ENCODE measurements around the gene ARFRP1.

Gene ARFRP1

DNA sequence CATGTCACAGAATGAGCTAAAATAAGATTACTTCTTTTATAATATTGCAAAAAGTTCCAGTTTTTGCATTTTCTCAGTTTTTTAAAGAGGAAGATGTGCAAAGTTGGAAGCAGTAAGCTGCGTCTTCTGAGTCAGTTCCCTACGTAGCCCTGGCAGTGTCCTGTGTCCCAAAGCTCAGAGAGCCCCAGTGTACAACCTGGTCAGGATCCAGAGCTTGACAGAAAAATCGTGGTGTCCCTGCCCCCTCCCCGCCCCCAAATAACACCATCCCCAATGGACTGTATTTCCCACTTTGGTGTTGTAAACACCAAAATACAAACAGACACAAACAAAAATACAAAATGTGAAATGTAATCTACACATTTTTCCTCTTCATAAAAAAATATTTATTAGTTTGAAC, 36.4 kb upstream of the ARFRP1 start:
- DNase-seq (ENCODE audit: extremely low read depth in 1 of 2, low read depth in 1 of 2): no peak

DNA sequence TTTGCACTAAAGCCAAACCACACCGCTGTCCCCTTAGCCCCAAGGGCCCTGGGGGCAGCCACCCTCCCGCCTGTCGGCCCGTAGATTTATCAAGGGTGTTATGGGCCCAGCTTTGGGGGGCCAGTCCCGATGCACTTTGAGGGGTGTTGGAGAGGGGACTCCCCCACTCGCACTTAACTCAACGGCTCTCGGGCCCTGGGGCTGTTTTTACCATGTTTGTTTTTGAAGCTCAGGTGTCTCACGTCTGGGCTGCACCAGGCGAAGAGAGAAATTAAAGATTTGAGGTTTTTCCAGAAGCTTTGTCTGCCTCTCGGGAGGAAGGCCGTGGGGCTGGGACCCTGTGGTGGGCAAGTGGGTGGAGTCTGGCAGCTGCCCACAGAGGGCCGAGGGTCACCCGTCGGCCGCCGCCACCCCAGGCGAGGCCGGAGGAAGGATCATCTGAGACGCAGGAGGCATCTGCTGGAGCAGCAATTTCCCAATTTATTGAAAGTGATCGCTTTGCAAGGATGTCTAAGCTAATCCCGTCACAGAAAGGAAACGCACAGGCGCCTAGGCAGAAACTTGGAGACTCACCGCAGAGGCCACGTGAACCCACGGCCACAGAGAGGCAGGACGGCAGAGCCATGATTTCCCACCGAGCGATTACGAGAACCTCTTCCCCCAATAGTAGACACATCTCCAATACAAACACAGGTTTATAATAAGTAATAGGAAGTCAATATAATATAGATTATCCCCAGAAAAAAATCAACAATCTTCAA, 35.6 kb upstream of the ARFRP1 start:
- no peak for DNase-seq (ENCODE audit: extremely low read depth in 1 of 2, low read depth in 1 of 2)

DNA sequence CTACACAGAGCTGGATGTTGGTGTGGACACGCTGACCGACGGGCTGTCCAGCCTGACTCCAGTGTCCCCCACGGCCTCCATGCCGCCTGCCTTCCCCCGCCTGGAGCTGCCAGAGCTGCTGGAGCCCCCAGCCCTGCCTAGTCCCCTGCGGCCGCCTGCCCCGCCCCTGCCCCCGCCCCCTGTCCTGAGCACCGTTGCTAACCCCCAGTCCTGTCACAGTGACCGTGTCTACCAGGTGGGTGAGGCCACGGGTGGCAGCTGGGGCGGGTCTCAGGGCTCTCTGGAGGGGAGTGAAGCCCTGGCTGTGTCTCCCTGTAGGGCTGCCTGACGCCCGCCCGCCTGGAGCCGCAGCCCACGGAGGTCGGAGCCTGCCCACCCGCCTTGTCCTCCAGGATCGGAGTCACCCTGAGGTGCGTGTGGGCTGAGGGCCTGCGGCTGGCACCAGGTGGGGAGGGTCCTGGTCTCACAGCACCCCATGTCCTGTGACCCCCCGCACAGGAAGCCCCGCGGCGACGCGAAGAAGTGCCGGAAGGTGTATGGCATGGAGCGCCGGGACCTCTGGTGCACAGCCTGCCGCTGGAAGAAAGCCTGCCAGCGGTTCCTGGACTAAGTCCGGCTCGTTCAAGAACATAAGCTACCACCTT, 34.7 kb upstream of the ARFRP1 start:
- DNase-seq (ENCODE audit: extremely low read depth in 1 of 2, low read depth in 1 of 2): no peak

DNA sequence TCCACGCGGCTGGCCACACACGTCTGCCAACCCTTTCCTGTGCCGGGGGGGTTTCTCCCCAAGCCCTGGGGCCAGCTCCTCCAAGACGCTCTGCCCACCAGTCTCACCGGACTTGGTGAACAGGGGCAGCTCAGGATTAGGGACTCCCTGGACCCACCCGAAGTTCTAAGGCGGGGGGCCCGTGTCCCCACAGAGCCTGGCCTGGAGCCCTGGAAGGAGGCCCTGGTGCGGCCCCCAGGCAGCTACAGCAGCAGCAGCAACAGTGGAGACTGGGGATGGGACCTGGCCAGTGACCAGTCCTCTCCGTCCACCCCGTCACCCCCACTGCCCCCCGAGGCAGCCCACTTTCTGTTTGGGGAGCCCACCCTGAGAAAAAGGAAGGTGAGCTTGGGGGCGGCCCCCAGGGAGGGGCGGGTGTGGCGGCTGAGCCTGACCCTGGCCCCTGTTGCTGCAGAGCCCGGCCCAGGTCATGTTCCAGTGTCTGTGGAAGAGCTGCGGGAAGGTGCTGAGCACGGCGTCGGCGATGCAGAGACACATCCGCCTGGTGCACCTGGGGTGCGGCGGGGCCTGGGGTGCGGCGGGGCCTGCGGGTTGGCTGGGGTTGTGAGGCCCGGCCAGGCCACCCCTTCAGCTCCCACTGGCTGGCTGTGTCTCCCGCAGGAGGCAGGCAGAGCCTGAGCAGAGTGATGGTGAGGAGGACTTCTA, 34.1 kb upstream of the ARFRP1 start:
- DNase-seq (ENCODE audit: extremely low read depth in 1 of 2, low read depth in 1 of 2): no peak

DNA sequence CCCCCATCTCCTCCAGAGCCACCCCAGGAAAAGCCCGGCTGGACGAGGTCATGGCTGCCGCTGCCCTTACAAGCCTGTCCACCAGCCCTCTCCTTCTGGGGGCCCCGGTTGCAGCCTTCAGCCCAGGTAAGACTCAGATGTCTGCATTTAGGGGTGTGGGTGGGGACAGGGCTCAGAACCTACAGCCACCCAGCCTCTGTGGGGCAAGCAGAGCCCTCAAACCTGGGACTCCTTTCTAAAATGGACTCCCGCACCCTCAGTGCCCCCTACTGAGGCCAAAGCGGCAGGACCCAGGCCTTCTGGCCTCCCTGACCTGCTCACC, 33.5 kb upstream of the ARFRP1 start:
- DNase-seq (ENCODE audit: extremely low read depth in 1 of 2, low read depth in 1 of 2): no peak

DNA sequence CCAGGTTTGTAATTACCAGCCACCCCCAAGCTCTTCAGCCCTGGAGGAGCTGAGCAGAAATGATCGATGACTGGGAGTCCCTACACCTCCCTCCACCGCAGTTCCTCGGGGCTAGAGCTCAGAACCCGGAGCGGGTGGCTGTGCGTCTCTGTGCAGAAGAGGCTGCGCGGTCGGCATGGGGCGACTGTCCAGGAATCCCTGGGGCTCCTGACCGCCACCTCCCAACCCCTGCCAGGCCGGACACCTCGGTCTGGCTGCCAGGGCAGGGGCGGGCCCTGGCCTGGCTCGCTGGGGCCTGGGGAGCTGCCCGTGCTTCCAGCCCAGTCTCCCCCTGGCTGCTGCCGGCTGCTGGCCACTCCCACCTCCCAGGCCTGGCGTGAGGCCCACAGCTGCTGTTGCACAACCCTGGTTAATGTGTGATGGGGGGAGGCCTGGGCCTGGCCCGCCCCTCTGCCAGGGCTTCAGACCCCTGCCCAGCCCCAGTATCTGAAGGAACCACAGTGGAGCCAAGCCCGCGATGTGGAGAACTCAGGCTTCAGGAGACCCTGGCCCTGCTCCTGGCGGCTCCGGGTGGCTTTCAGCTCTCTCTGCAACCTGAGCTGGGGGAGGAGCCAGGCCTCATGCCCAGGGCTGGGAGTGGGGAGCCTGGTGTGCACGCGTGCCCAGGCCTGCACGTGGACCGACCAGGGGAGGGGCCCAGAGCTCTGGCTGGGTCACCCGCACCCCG, 33.0 kb upstream of the ARFRP1 start:
- DNase-seq (ENCODE audit: extremely low read depth in 1 of 2, low read depth in 1 of 2): no peak

DNA sequence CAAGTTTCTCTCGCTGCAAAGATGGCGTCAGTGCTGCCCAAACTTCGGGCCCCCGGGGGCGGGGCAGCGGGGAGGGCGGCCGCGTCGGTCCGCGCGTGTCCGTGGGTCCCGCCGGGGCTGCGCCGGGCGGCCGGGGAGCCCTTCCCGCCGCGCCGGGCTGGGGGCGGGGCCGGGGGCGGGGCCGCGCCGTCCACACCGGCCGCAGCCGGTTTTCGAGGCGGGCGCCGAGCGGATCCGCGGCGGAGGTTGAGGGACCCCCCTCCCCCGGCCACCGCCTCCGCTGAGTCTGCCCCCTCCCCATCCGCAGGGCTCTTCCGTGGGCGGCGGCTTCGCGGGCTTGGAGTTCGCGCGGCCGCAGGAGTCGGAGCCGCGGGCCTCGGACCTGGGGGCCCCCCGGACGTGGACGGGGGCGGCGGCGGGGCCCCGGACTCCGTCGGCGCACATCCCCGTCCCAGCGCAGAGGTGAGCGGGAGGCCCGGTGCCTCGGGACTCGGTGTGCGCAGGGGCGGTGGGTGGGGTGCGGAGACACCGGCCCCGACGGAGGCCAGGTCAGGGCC, 32.4 kb upstream of the ARFRP1 start:
- DNase-seq (ENCODE audit: extremely low read depth in 1 of 2, low read depth in 1 of 2): peak in 1 of 2 donors; percentile 33

DNA sequence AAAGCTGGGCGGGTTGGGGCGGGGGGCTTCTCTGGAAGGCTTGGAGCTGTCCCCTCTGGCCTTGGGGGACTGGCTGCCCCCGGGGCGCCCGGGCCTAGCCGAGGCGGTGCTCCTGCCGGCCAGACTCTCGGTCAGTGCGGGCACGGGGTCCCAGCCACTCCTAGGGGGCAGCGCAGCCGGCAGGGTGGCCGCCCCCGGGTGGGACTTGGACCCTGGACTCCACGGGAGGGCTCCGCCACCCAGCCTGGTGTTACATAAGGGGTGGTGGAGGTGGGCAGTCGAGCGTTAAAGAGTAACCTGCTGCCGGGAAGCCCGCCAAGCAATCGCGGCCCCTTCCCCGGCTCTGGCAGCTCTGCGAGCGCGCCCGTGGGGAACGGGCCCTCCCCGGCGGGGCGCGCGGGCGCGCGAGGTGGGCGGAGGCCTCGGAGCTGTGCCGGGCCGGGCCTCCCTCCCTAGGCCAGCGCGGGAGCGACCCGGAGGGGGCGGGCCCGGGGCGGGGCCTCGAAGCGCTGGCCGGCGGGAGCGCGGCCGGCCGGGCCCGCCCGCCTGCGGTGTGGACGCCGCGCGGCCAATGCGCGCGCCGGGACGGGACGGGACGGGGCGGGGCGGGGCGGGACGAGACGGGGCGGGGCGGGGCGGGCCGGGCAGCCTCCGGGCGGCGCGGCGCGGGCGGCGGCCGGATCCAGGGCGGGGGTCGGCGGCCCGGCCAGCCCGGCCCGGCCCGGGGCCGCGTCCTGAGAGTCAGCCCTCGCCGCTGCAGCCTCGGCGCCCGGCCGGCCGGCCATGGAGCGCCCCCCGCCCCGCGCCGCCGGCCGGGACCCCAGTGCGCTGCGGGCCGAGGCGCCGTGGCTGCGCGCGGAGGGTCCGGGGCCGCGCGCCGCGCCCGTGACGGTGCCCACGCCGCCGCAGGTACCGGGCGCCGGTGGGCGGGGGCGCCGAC, 31.6 kb upstream of the ARFRP1 start, which contains the start of gene SLC2A4RG:
TSS of gene SLC2A4RG (plus strand) at position 647 of the 940 bp plus-strand sequence. CDS start at position 784, 137 bp downstream.
- DNase-seq (ENCODE audit: extremely low read depth in 1 of 2, low read depth in 1 of 2): peak in 1 of 2 donors; percentile 59

DNA sequence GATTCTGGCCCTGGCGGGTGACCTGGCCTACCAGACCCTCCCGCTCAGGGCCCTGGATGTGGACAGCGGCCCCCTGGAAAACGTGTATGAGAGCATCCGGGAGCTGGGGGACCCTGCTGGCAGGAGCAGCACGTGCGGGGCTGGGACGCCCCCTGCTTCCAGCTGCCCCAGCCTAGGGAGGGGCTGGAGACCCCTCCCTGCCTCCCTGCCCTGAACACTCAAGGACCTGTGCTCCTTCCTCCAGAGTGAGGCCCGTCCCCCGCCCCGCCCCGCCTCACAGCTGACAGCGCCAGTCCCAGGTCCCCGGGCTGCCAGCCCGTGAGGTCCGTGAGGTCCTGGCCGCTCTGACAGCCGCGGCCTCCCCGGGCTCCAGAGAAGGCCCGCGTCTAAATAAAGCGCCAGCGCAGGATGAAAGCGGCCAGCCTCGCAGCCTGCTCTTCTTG, 30.9 kb upstream of the ARFRP1 start:
- DNase-seq (ENCODE audit: extremely low read depth in 1 of 2, low read depth in 1 of 2): peak in 1 of 2 donors; percentile 15

DNA sequence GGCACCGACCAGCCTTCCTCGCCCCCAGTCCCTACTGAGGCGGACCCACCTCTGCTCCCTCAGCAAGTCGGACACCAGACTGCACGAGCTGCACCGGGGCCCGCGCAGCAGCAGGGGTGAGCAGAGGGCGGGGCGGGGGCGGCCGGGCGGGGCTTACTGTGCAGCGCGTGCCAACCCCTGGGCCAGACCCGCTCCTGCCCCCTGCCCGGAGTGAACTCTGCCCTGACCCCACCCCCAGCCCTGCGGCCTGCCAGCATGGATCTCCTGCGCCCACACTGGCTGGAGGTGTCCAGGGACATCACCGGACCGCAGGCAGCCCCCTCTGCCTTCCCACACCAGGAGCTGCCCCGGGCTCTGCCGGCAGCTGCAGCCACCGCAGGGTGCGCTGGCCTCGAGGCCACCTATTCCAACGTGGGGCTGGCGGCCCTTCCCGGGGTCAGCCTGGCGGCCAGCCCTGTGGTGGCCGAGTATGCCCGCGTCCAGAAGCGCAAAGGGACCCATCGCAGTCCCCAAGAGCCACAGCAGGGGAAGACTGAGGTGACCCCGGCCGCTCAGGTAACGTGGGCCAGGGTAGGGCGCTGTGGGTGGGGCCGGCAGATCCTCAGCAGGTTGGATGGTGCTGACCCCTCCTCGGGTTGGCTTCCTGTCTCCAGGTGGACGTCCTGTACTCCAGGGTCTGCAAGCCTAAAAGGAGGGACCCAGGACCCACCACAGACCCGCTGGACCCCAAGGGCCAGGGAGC, 30.3 kb upstream of the ARFRP1 start:
- peak in 1 of 2 donors; percentile 19 for DNase-seq (ENCODE audit: extremely low read depth in 1 of 2, low read depth in 1 of 2)

DNA sequence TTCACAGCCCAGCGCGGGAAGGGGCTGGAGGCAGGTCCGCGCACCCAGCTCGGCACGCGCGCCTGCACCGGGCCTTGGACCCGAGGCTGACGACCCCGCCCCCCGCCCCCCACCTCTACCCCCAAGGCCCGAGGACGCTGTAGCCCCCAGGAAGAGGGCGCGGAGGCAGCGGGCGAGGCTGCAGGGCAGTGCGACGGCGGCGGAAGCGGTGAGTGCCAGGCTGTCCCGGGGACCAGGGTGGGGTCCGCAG, 29.8 kb upstream of the ARFRP1 start:
- DNase-seq (ENCODE audit: extremely low read depth in 1 of 2, low read depth in 1 of 2): no peak

DNA sequence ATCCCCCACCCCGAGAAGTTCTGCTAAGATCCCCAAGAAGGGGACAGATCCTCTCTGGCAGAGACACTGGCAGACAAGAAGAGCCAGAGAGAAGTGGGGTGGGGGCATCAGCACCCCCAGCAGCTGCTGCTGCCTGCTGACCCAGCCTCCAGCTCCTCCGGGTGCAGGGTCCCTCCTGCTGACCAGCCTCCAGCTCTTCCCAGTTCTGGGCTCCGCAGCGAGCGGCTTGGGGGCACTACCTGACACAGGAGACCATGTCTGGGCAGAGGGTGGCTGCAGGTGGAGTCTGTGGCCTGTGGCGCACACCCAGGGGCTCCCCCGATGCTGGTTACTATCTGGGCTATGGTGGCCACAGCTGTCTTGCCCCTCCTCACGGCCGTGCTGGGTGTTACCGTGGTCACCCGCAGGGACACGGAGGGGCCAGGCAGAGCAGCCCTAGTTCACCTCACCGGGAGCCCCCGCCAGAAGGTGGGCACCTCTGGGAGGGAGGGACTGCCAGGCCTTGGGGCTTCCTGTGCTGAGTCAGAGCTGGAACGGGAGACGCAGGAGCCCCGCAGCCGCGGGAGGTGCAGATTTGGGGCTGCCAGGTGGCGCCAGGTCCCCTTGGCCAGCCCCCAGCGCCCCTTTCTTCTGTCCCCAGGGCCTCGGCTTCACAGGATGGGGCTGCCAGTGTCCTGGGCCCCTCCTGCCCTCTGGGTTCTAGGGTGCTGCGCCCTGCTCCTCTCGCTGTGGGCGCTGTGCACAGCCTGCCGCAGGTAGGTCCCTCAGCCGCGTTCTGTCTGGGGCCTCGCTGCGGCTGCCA, 29.3 kb upstream of the ARFRP1 start:
- peak; percentile 41 to 43 for DNase-seq (ENCODE audit: extremely low read depth in 1 of 2, low read depth in 1 of 2)

DNA sequence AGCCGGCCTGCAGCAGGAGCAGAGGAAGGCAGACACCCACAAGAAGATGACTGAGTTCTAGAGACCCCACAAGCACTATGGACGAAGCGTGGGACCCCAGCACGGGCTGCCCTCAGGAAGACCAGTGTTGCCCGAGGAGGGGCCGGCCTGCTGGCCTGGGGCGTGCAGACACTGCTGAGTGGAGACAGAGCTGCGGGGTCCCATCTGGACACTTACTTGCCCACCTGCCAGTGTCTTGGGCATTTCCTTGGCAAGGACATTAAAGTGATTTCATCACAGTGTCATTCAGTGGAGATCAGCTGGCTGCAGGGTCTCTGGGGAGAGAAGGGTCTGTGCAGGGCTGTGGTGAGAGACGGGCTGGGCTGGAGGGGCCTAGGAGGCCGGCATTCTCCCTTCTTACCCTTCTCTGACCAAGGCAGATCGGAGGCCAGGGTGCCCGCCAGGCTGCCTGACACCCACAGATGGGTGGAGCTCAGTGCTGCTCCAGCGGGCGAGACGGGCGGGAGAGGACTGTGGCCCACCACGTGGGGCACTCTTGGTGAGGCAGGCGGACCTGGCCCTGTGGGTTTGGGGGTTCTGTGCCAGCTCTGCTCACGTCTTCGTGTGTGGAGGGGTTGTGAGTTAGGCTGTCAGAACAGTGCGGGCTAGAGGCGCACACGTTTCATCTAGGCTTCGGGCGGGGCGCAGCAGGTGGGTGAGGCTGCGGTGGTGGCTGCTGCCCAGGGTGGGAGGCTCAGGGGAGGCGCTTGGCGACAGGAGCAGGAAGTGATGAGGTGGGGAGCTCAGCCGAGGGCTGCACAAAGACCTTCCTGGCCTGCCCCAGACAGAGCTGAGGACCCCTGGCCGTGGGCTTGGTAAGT, 28.3 kb upstream of the ARFRP1 start, which contains the start of gene LIME1:
TSS of gene LIME1 (plus strand) at position 806 of the 860 bp plus-strand sequence. CDS start 886 bp downstream, outside the sequence.
- peak; percentile 56 to 76 for DNase-seq (ENCODE audit: extremely low read depth in 1 of 2, low read depth in 1 of 2)

DNA sequence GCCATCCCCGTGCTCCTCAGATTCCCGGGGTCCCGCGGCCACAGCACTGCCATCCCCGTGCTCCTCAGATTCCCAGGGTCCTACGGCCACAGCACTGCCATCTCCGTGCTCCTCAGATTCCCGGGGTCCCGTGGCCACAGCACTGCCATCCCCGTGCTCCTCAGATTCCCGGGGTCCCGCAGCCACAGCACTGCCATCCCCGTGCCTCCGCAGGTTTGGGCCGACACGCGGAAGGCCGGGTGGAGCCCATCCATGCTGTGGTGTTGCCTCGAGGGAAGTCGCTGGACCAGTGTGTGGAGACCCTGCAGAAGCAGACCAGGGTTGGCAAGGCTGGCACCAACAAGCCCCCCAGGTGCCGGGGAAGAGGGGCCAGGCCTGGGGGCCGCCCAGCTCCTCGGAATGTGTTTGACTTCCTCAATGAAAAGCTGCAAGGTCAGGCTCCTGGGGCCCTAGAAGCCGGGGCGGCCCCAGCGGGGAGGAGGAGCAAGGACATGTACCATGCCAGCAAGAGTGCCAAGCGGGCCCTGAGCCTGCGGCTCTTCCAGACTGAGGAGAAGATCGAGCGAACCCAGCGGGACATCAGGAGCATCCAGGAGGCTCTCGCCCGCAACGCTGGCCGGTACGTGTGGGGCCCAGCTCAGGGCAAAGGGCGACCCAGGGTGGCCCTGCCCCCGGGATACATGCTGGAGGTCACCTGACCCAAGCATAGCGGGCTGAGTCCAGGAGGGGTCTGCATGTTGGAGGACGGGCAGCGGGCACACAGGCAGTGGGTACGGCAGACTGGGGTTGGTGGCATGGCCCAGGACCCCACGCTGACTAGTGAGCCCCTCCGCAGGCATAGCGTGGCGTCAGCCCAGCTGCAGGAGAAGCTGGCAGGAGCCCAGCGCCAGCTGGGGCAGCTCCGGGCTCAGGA, 27.4 kb upstream of the ARFRP1 start:
- no peak for DNase-seq (ENCODE audit: extremely low read depth in 1 of 2, low read depth in 1 of 2)

DNA sequence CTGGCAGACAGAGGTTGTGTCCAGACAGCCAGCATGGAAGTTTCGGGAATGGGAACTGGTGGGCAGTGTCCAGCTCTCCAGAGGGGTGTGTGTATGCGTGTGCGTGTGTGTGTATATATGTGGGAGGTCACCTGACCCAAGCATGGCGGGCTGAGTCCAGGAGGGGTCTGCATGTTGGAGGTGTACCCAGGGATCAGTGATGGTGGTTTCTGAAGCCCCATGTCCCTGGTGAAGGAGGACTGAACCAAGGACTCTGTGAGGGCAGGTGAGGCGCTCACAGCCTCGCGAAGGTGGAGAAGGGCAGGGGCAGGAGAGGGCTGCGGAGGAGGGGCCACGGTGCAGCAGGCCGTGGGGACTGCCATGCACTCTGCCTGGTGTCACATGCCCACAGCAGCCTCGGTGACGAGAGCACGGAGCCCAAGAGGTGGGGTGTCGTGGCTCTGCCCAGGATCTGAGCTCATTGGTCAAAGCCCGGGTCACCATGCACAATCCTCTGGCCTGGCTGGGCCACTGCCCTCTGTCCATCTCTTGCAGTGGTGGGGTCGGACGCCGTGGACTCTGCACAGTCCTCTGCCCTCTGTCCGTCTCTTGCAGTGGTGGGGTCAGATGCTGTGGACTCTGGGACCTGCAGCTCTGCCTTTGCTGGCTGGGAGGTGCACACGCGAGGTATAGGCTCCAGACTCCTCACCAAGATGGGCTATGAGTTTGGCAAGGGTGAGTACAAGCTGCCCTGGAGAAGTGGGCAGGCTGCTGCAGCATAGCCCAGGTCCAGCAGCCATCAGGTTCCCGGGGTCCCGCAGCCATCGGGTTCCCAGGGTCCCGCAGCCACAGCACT, 26.6 kb upstream of the ARFRP1 start:
- no peak for DNase-seq (ENCODE audit: extremely low read depth in 1 of 2, low read depth in 1 of 2)

All from activated CD8-positive, alpha-beta memory T cell treated with anti-CD3 and anti-CD28 coated beads for 1 hour (primary cell).